HEK293 (cell line): ENCODE data around the gene TNIK.

Source experiments
- CTCF ChIA-PET: fragments of 350-600 bp; formaldehyde crosslinking; extraction: SDS; loops from one replicate; lab custom pipeline; 2021; ENCODE audit warnings: antibody characterized with exemption; lab: Yijun Ruan, JAX
- POLR2A ChIA-PET: fragments of 300-600 bp; formaldehyde crosslinking; extraction: SDS; loops from one replicate; lab custom pipeline; 2020; ENCODE audit warnings: antibody characterized with exemption, inconsistent platforms; lab: Yijun Ruan, JAX
- H3K27ac ChIP-seq: fragments of 200-500 bp; sonication (Bioruptor generic); 2 replicates; pipeline ENCODE4 v1.5.1; 2014; ENCODE audit warnings: low read depth, low read length, control low read depth, inconsistent platforms; ENCODE audit errors: extremely low read depth
- H3K36me3 ChIP-seq, 2 experiments: fragments of 200-500 bp in 1 of 2; sonication (Bioruptor generic) in 1 of 2; 1 replicate in 1 of 2; 2 replicates in 1 of 2; pipeline ENCODE4 v1.5.1; 2014 to 2017; ENCODE audit warnings: inconsistent platforms in 2 of 2, low read length in 2 of 2; ENCODE audit not compliant: control insufficient read depth in 2 of 2, insufficient read depth in 1 of 2
- H3K4me1 ChIP-seq: fragments of 200-500 bp; sonication (Bioruptor generic); 2 replicates; pipeline ENCODE4 v1.5.1; 2014; ENCODE audit warnings: mild to moderate bottlenecking, low read length, inconsistent platforms; ENCODE audit not compliant: control insufficient read depth, insufficient read depth
- H3K4me3 ChIP-seq: 2 replicates; pipeline ENCODE4 v1.5.1; 2011; ENCODE audit warnings: low read depth, mild to moderate bottlenecking, control low read depth, low read length, moderate library complexity
- H3K9me3 ChIP-seq: fragments of 200-500 bp; sonication (Bioruptor generic); 2 replicates; pipeline ENCODE4 v1.5.1; 2014; ENCODE audit warnings: low read depth, low read length, inconsistent platforms; ENCODE audit not compliant: control insufficient read depth, insufficient read depth
- ATF2 ChIP-seq: fragments of 450-650 bp; formaldehyde crosslinking; IDR thresholded peaks from 2 replicates; pipeline ENCODE4 v1.5.1; 2016; ENCODE audit warnings: missing biosample characterization, missing genetic modification characterization, low read depth
- BCL6B ChIP-seq: fragments of 450-650 bp; formaldehyde crosslinking; IDR thresholded peaks from 2 replicates; pipeline ENCODE4 v1.5.1; 2017; ENCODE audit warnings: missing biosample characterization, missing genetic modification characterization
- HIC1 ChIP-seq: fragments of 450-650 bp; formaldehyde crosslinking; IDR thresholded peaks from 2 replicates; pipeline ENCODE4 v1.5.1; 2016; ENCODE audit warnings: missing biosample characterization, missing genetic modification characterization
- OSR2 ChIP-seq: fragments of 450-650 bp; formaldehyde crosslinking; IDR thresholded peaks from 2 replicates; pipeline ENCODE4 v1.5.1; 2016; ENCODE audit warnings: missing biosample characterization, missing genetic modification characterization
- PRDM6 ChIP-seq: fragments of 450-650 bp; formaldehyde crosslinking; IDR thresholded peaks from 2 replicates; pipeline ENCODE4 v1.5.1; 2017; ENCODE audit warnings: missing biosample characterization, missing genetic modification characterization
- TCF7L2 ChIP-seq: IDR thresholded peaks from 2 replicates; pipeline ENCODE4 v1.6.1; 2011; ENCODE audit warnings: low read depth, mild to moderate bottlenecking, inconsistent platforms, low read length, moderate library complexity, borderline replicate concordance
- WT1 ChIP-seq: fragments of 450-650 bp; formaldehyde crosslinking; IDR thresholded peaks from 2 replicates; pipeline ENCODE4 v1.5.1; 2016; ENCODE audit warnings: missing biosample characterization, missing genetic modification characterization
- ZBTB17 ChIP-seq: fragments of 450-650 bp; formaldehyde crosslinking; IDR thresholded peaks from 2 replicates; pipeline ENCODE4 v1.5.1; 2016; ENCODE audit warnings: missing biosample characterization, missing genetic modification characterization
- ZBTB20 ChIP-seq: fragments of 450-650 bp; formaldehyde crosslinking; IDR thresholded peaks from 2 replicates; pipeline ENCODE4 v1.5.1; 2016; ENCODE audit warnings: missing biosample characterization, missing genetic modification characterization
- ZEB2 ChIP-seq: fragments of 450-650 bp; formaldehyde crosslinking; IDR thresholded peaks from 2 replicates; pipeline ENCODE4 v1.5.1; 2016; ENCODE audit warnings: missing biosample characterization, missing genetic modification characterization
- ZNF366 ChIP-seq: fragments of 450-650 bp; formaldehyde crosslinking; conservative IDR thresholded peaks from 2 replicates; pipeline ENCODE4 v1.5.1; 2016; ENCODE audit warnings: missing biosample characterization, missing genetic modification characterization
- ZNF473 ChIP-seq: fragments of 450-650 bp; formaldehyde crosslinking; IDR thresholded peaks from 2 replicates; pipeline ENCODE4 v1.5.1; 2017; ENCODE audit warnings: missing biosample characterization, missing genetic modification characterization
- ZNF544 ChIP-seq: fragments of 450-650 bp; formaldehyde crosslinking; IDR thresholded peaks from 2 replicates; pipeline ENCODE4 v1.5.0; 2017; ENCODE audit warnings: missing biosample characterization, missing genetic modification characterization
- ZNF558 ChIP-seq: fragments of 450-650 bp; formaldehyde crosslinking; IDR thresholded peaks from 2 replicates; pipeline ENCODE4 v1.5.1; 2016; ENCODE audit warnings: missing biosample characterization, missing genetic modification characterization
- ZNF560 ChIP-seq: fragments of 450-650 bp; formaldehyde crosslinking; IDR thresholded peaks from 2 replicates; pipeline ENCODE4 v1.5.1; 2017; ENCODE audit warnings: missing biosample characterization, missing genetic modification characterization, borderline replicate concordance
- ZNF76 ChIP-seq: fragments of 450-650 bp; formaldehyde crosslinking; IDR thresholded peaks from 2 replicates; pipeline ENCODE4; 2016; ENCODE audit warnings: low read depth, missing biosample characterization, missing genetic modification characterization, borderline replicate concordance
- TF ChIP-seq, protein P1 (sequence below): fragments of 450-650 bp; formaldehyde crosslinking; IDR thresholded peaks from 2 replicates; pipeline ENCODE4 v1.5.1; 2016; ENCODE audit warnings: missing biosample characterization, missing genetic modification characterization
- TF ChIP-seq, protein P2 (sequence below): fragments of 450-650 bp; IDR thresholded peaks from 2 replicates; pipeline ENCODE4 v1.5.1; 2018; ENCODE audit warnings: missing biosample characterization, mild to moderate bottlenecking, missing genetic modification characterization
- TF ChIP-seq, protein P3 (sequence below): fragments of 450-650 bp; formaldehyde crosslinking; IDR thresholded peaks from 2 replicates; pipeline ENCODE4; 2016; ENCODE audit warnings: missing biosample characterization, missing genetic modification characterization

Gene TNIK

DNA sequence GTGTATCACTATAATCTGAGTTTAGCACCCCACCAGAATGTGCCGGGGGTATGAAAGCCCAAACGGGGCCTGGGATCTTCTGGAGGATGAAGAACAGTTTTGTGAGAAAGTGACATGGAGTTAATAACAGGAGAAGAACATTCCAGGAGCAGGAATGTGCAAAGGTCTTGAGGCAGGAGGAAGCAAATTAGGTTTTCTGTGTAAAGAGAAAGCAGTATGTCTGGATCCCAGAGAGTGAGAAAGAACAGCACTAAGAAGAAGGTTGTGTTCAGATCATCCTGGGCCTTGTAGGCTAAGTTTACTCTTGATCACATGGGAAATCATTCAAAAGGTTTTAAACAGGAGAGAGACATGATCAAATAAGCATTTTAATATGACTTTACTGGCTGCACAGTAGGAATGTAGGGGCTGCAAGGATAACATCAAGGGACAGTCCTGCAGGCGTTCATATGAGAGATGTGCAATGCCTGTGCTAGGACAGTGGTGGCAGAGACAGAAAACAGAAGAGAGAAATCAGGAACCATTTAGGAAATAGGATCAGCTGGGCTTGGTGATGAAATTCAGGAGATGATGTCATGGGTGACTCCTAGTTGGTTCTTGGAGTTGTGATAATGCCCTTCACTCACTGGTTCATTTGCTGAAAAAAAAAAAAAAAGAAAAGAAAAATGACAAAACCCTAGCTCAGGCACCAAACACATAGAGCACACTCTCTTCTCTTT lies 113.5 kb downstream of the TNIK start (continued):
- TF ChIP-seq ATF2 (tag by site-specific recombination): peak; percentile 95
- TF ChIP-seq ZBTB17 (tag by site-specific recombination): peak; percentile 28; the same call in 1 of the 2 replicates
- TF ChIP-seq BCL6B (tag by site-specific recombination): no peak
- TF ChIP-seq HIC1: no peak
- no peak for TF ChIP-seq OSR2 (tag by site-specific recombination)
- TF ChIP-seq WT1 (tag by site-specific recombination): no peak
- no peak for TF ChIP-seq ZNF366 (tag by site-specific recombination)
- no peak for TF ChIP-seq ZNF560 (tag by site-specific recombination)
- TF ChIP-seq, protein P1, sequence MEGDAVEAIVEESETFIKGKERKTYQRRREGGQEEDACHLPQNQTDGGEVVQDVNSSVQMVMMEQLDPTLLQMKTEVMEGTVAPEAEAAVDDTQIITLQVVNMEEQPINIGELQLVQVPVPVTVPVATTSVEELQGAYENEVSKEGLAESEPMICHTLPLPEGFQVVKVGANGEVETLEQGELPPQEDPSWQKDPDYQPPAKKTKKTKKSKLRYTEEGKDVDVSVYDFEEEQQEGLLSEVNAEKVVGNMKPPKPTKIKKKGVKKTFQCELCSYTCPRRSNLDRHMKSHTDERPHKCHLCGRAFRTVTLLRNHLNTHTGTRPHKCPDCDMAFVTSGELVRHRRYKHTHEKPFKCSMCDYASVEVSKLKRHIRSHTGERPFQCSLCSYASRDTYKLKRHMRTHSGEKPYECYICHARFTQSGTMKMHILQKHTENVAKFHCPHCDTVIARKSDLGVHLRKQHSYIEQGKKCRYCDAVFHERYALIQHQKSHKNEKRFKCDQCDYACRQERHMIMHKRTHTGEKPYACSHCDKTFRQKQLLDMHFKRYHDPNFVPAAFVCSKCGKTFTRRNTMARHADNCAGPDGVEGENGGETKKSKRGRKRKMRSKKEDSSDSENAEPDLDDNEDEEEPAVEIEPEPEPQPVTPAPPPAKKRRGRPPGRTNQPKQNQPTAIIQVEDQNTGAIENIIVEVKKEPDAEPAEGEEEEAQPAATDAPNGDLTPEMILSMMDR (tag by site-specific recombination): no peak
- TF ChIP-seq ZNF76: no peak
- 0 out of 2 replicates have a peak, but pooled peaks have one; percentile 43 for TF ChIP-seq ZEB2 (tag by site-specific recombination)
- TF ChIP-seq ZNF544 (tag by site-specific recombination): no peak
- TF ChIP-seq, all 188 proteins: peak for 14

- no peak overlapping the region for H3K27ac ChIP-seq
- peaks cover 6% of the 10 kb centered on the region; the same call in 1 of the 2 replicates for H3K4me1 ChIP-seq
- H3K9me3 ChIP-seq: no peaks in the 10 kb centered on the region
- TF ChIP-seq, protein P2, sequence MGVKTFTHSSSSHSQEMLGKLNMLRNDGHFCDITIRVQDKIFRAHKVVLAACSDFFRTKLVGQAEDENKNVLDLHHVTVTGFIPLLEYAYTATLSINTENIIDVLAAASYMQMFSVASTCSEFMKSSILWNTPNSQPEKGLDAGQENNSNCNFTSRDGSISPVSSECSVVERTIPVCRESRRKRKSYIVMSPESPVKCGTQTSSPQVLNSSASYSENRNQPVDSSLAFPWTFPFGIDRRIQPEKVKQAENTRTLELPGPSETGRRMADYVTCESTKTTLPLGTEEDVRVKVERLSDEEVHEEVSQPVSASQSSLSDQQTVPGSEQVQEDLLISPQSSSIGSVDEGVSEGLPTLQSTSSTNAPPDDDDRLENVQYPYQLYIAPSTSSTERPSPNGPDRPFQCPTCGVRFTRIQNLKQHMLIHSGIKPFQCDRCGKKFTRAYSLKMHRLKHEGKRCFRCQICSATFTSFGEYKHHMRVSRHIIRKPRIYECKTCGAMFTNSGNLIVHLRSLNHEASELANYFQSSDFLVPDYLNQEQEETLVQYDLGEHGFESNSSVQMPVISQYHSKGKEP: no peak
- TF ChIP-seq TCF7L2 (no peak), ZNF558 (tag by site-specific recombination) (no peak), ZNF473 (no peak), ZBTB20 (tag by site-specific recombination) (no peak), PRDM6 (tag by site-specific recombination) (no peak), OSR2 (tag by site-specific recombination) (no peak)
- TF ChIP-seq, protein P3, sequence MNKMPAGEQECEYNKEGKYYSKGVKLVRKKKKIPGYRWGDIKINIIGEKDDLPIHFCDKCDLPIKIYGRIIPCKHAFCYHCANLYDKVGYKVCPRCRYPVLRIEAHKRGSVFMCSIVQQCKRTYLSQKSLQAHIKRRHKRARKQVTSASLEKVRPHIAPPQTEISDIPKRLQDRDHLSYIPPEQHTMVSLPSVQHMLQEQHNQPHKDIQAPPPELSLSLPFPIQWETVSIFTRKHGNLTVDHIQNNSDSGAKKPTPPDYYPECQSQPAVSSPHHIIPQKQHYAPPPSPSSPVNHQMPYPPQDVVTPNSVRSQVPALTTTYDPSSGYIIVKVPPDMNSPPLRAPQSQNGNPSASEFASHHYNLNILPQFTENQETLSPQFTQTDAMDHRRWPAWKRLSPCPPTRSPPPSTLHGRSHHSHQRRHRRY (tag by site-specific recombination): no peak
- ChIA-PET CTCF (interaction anchor here (0.7 kb wide), 2 partner anchors 56 to 101 kb away, joined by 3 read pairs; no protein-coding TSS in a partner anchor), POLR2A (no interaction called here)
- H3K4me3 ChIP-seq: no peak overlapping the region
- H3K36me3 ChIP-seq: no peaks in the 10 kb centered on the region
These were observed 114.2 kb downstream of the TNIK start for GRCh38 chr3:171346019-171346418.
